Activated CD4-positive, alpha-beta T cell treated with anti-CD3 and anti-CD28 coated beads for 1 hour (primary cell): Measurements from ENCODE around the gene DCAF4.
"Not testable (repeated sequence)": the region's sequence is repeated elsewhere in the genome, so short reads cannot be mapped to it uniquely, and the experiment has no call there.

Experiments
- DNase-seq: peaks from one replicate; pipeline ENCODE4 v3.0.0-alpha.2; 2020

Gene DCAF4

GRCh38 chr14:72974661-72975060 is 48.4 kb downstream of the DCAF4 start:
- DNase-seq, result no peak

DNA sequence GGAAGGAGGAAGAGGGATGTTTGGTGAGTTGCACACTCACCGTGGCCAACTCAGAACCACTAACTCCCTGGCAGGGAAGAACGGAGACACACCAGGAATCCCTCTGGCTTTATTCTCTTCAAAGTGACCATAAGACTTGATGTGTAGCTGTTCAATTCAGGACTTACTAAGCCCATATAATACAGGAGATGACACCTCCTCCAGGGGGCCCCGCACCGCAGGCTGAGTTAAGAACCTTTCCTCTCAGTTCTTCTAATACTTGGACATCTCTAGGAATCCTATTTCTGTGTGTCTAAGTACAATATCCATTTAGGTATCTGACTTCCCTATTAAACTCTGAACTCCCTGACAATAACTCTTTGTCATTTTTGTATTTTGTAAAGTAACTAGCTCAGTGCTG is 49.5 kb downstream of the DCAF4 start:
- no peak for DNase-seq

DNA sequence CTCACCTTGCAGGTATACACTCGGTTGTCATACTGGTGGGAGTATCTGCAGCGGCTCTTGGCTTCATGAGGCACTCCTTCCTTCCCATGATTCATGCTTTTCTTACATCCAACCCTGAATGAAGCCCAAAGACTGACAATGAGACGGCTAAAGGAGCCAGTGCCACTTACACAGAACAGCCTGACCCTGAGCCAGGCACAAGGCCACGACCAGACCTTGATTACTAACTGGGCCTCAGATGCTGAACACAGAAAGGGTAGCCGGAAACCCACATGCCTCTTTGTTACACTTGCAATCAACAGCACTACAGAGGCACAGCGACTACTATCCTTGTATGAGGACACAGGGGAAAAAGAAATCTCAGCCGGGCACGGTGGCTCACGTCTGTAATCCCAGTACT is 52.6 kb downstream of the DCAF4 start:
- DNase-seq, result no peak

DNA sequence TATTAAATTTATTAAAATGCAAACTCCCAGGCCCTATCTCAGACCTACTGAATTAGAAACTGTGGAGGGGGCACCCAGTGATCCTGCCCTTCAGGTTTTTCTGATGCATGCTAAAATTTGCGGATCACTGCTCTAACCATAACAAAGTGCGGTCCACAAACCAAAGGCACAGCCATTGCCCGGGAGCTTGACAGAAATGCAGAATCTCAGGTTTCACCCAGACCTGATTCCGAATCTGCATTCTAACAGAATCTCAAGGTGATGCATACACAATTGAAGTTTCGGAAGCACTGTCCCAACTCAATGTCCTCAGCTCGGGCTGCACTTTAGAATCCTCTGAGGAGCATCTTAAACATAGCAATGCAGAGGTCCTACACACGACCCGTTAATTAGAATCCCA is 54.6 kb downstream of the DCAF4 start:
- no peak for DNase-seq

DNA sequence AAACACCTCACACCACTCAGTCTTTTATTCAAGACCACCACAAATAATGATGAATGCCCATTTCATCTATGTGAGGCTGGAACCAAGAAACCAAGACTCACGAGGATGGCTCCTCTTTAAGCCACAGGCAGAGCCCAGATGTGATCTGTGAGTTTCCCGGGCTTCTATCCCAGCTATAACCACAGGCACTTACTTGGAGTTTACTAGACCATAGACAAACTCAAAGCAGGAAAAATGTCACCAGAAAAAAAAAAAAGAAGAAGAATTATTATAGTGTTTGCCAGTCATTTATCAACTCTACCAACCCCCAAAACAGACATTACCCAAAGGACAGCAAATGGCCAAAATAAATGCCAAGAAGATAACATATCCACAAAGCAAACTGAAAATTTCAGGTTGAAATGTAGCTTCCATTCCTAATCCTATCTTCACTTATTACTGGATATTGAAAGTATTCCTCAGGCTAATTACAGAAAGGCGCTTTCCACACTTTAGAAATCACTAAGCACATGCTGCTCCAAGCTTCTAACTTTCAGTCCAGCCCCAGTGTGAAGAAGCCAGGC is 56.0 kb downstream of the DCAF4 start:
- DNase-seq, result no peak

DNA sequence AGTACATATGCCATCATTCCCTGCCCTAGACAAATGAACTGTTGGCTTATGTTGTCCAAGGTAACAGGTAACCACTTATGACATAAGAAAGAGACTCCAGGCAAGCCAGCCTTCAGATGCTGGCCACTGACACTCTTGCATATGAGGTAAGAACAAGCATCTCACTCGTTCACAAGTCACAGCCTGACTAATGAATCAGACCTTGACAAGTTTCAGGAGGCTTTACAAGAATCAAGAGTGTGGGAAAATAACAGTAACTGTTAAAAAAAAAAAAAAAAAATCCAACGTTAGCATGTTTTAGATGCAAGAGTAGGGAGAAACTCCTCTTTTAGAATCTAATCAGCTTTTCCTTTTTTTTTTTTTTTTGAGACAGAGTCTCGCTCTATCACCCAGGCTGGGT is 60.0 kb downstream of the DCAF4 start:
- no peak for DNase-seq

DNA sequence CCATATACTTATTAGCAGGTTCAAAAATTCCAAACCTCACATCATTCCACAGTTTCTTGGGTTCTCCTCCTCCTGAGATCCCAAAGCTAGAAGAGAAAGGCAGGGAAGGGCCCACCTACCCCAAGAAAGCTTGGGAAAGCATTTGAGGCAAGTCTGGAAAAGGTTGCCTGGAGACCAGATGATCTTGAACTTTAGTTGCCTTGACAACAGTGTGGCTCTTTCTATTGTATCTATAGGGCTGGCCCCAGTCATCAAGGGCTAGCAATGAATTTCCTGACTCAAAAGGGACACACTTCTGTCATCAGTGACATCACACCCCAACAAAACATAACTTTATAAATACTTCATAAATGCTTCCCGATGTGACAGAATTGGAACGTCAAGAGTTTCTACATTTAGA is 60.6 kb downstream of the DCAF4 start:
- DNase-seq, result no peak

DNA sequence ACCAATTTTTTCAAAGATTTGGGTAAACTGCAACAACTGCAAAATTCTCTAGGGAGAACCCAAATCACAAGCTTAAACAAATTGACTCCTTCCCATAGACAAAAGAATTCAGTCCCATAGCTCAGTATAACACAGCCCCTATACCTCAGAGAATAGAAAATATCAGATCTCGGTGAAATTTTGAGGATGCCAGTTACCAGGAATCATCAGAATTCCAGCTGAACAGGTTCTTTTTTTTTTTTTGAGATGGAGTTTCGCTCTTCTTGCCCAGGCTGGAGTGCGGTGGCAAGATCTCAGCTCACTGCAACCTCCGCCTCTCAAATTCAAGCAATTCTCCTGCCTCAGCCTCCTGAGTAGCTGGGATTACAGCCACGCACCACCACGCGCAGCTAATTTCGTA is 63.9 kb downstream of the DCAF4 start:
- no peak for DNase-seq

- DNase-seq, result no peak
Observed at GRCh38 chr14:72996916-72997315, 70.7 kb downstream of the DCAF4 start.

DNA sequence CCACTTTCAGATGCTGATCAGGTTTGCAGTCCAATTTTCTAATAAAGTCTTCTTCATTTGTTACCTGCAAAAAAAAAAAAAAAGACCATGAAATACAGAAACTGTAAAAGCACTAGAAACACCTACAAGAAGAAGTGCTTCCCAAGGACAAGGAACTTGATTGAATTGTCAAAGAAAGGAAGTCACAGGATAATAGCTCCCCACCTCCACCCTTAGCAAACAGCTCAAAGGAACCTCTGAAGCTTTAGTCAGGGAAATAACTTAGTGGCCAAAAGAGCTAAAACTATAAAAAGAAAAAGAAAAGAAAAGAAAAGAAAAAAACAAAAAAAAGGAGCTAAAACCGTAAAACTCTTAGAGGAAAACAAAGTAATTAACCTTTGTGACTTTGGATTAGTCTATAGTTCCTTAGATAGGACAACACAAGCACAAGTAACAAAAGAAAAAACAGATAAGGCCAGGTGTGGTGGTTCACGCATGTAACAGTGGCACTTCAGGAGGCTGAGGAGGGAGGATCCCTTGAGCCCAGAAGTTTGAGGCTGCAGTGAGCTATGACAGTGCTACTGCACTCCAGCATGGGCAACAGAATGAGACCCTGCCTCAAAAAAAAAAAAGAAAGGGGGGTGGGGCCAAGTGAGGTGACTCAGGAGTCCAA is 72.1 kb downstream of the DCAF4 start:
- DNase-seq, result no peak

- no peak for DNase-seq
Observed at GRCh38 chr14:72999316-72999715, 73.1 kb downstream of the DCAF4 start.

- DNase-seq, result no peak
Observed at GRCh38 chr14:73000073-73000472, 73.8 kb downstream of the DCAF4 start.

GRCh38 chr14:73003681-73004080 is 77.4 kb downstream of the DCAF4 start:
- no peak for DNase-seq

DNA sequence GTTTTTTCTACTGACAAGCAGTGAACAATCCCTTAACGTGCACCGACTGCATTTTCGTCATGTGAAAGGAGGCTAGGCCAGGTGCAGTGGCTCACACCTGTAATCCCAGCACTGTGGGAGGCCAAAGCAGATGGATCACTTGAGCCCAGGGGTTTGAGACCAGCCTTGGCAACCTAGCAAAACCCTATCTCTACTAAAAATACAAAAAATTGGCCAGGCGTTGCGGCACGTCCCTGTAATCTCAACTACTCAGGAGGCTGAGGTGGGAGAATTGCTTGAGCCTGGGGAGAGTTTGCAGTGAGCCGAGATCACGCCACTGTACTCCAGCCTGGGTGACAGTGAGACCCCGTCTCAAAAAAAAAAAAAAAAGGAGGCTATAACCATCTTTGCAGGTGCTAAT is 78.4 kb downstream of the DCAF4 start:
- not testable (repeated sequence) for DNase-seq

- no peak for DNase-seq
Observed at GRCh38 chr14:73007835-73008234, 81.6 kb downstream of the DCAF4 start.

DNA sequence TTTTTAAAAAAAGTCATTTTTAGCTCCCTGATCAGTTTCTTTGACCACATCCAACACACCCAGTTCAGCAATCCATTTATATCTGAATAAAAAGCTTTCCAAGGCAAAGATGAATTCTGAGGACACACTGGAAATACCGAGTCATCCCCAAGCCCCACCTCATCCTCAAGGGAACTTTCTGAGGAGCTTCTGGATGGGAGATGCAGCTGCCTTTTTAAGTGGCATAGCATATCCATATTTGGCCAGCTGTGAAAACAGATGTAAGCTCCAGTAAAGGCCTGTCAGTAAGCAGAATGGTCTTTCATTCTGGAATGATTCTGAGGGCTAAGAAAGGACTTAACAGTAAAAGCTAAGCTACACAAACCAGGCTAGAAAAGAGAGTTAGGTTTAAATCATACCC is 82.2 kb downstream of the DCAF4 start:
- DNase-seq, result no peak
